ENCODE data around the gene GLI1.
A peak's percentile ranks its signal among the peaks of the same experiment; 100 is the strongest.
"Not testable (repeated sequence)": the region's sequence is repeated elsewhere in the genome, so short reads cannot be mapped to it uniquely, and the experiment has no call there.

The GLI1 gene

DNA sequence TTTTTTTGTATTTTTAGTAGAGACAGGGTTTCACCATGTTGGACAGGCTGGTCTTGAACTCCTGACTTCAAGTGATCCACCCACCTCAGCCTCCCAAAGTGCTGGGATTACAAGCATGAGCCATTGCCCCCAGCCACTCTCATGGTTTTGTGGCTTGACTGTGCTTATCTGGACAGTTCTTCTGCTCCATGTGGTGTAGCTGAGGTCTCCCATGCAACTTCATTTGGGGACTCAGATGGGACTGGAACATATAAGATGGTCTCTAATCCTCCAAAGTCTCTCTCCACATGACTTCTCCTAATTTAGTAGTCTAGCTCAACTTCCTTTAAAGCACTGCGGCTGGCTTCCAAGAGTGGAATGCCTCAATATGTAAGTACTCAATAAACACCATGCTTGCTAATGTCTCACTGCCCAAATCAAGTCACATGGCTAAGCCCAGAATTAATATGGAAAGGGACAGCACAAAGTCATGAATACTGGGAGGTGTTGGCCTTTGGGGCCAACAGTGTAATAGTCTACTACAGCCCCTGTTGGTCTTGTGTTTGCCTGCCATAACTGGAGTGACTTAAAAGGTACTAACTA, 17.6 kb upstream of the GLI1 start:
- DNase-seq, result peak; percentile 25

- not testable (repeated sequence) for DNase-seq
Observed at GRCh38 chr12:57444337-57444736, 15.2 kb upstream of the GLI1 start.

- no peak for DNase-seq
Observed at GRCh38 chr12:57444744-57445143, 14.8 kb upstream of the GLI1 start.

GRCh38 chr12:57446292-57446960, 13.2 kb upstream of the GLI1 start:
- no peak for DNase-seq

- DNase-seq, result no peak
Observed at GRCh38 chr12:57448669-57449068, 10.9 kb upstream of the GLI1 start.

DNA sequence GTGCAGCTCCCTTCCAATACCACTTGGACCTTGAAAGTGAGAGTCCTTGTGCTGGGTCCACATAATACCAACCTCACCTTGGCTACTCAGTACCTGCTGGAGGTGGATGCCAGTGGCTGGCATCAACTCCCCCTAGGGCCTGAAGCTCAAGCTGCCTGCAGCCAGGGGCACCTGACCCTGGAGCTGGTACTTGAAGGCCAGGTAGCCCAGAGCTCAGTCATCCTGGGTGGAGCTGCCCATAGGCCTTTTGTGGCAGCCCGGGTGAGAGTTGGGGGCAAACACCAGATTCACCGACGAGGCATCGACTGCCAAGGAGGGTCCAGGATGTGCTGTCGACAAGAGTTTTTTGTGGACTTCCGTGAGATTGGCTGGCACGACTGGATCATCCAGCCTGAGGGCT, 10.2 kb upstream of the GLI1 start:
- DNase-seq, result no peak

- no peak for DNase-seq
Observed at GRCh38 chr12:57450057-57450456, 9.5 kb upstream of the GLI1 start.

- no peak for DNase-seq
Observed at GRCh38 chr12:57451233-57451778, 8.3 kb upstream of the GLI1 start.

- DNase-seq, result peak; percentile 84
Observed at GRCh38 chr12:57452181-57452936, 7.2 kb upstream of the GLI1 start.

DNA sequence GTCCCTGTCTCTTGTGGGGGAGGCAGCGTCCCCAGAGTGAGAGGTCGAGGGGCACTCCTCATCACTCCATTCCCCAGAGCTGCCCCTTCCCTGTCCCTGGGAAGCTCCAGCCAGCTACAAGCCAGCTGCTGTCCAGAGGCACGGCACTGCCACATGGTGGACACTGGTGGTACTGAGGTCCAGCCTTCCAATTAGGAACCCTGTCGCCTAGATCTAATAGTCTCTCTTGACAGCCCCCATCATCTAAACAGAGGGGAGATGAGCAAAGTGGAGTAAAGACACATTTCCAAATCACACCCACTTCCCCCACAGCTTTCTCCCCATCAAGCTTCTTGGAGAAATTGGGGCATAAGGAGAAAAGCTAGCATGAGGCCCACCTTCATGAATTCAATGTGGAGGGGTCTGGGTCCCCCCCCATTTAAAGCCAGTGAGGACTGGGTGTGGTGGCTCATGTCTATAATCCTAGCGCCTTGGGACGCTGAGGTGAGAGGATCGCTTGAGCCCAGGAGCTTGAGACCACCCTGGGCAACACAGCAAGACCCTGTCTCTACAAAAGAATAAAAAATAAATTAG, 6.6 kb upstream of the GLI1 start:
- DNase-seq, result peak; percentile 62

- no peak for DNase-seq
Observed at GRCh38 chr12:57454213-57454565, 5.4 kb upstream of the GLI1 start.

DNA sequence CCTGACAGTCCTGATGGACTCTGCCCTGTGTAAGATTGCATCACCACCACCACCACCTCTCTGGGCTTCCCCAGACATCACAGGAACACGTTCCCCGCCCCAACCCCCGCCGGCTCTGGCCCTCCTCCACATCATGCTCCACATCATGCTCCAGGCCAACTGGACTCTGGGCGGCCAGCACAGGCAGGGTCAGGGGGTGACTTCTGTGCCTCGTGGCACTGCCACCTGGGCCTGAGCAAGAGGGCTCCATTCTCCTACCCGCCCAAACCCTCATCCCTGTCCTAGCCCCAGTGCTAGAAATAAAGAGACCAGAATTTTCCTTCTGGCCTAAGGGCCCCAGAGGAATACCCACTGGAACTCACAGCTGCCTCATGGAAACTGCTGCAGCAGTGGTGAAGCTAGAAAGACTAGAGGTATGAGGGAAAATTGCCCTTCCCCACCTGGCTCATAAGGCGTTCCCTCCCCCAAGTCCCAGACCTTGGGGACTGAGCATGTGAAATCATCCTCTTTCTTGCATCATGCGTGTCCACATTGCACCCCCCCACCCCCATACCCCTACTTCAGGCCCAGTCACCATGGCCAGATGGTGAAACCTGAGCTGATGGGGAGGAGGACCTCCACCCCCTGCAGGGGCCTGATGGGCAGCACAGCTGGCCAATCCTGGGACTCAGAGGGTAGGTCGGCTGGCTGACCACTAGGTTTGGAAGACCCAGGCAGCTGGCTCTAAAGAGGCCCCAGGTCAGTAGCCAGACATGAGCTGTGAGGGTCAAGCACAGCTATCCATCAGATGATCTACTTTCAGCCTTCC, 4.8 kb upstream of the GLI1 start, which contains the start of gene INHBE:
TSS of gene INHBE (plus strand) at position 742 of the 808 bp plus-strand sequence. CDS start 230 bp downstream, outside the sequence.
- DNase-seq, result peak; percentile 69

- DNase-seq, result no peak
Observed at GRCh38 chr12:57455374-57456144, 4.0 kb upstream of the GLI1 start.

DNA sequence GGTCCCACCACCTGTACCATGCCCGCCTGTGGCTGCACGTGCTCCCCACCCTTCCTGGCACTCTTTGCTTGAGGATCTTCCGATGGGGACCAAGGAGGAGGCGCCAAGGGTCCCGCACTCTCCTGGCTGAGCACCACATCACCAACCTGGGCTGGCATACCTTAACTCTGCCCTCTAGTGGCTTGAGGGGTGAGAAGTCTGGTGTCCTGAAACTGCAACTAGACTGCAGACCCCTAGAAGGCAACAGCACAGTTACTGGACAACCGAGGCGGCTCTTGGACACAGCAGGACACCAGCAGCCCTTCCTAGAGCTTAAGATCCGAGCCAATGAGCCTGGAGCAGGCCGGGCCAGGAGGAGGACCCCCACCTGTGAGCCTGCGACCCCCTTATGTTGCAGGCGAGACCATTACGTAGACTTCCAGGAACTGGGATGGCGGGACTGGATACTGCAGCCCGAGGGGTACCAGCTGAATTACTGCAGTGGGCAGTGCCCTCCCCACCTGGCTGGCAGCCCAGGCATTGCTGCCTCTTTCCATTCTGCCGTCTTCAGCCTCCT, 3.4 kb upstream of the GLI1 start:
- peak; percentile 39 for DNase-seq

- no peak for DNase-seq
Observed at GRCh38 chr12:57456737-57457490, 2.7 kb upstream of the GLI1 start.

DNA sequence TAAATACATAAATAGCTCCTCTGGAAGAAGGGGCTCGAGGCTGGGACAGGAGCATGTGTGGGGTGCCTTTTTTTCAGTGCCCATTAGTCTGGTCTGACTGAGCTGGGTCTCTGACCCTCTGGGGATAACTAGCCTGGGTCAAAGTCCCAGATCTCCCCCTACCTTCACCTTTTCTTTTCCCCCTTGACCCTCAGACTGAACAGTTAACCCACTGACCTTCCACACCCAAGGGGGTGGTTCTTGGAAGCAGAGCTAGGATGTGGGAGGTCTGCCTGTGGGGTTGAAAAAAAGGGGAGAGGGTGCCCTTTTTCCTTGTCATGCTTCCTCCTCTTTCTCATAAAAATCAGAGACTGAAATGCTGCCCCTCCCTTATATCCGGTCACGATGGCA, 925 bp upstream of the GLI1 start:
- DNase-seq, result no peak

DNA sequence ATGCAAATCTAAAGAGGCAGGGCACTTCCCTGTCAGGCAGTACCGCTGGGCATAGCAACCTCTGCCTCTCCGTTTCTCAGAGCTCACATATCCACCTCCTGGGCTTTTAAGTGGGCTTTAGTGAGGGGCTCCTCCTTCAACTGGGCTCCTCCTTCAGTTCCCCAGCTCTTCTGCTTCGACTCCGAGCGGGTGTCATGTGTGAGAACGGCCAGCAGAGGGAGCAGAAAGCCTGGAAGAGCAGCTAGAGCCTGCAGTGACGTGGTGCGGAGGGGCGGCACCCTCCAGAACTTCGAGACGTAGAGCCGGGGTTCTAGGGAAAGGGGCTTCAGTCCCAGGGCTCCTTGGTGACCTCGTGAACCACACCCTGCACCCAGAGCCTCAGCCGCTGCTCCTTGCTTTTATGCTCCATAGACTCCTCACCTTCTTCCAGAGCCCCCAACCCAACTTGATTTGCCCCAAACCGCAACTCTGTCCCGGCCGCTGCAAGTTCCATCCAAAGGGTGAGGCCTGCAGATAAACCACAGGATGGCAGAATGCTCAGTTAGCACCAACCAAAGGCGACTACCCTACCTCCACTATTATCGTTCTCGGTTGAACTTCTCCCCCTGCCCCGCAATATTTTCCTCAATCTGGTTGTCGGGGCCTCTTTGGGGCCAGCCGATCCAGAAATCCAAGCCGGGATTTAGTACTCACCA, 383 bp upstream of the GLI1 start:
- DNase-seq, result peak; percentile 89

- DNase-seq, result no peak
Observed at GRCh38 chr12:57460468-57460784, 841 bp downstream of the GLI1 start.

DNA sequence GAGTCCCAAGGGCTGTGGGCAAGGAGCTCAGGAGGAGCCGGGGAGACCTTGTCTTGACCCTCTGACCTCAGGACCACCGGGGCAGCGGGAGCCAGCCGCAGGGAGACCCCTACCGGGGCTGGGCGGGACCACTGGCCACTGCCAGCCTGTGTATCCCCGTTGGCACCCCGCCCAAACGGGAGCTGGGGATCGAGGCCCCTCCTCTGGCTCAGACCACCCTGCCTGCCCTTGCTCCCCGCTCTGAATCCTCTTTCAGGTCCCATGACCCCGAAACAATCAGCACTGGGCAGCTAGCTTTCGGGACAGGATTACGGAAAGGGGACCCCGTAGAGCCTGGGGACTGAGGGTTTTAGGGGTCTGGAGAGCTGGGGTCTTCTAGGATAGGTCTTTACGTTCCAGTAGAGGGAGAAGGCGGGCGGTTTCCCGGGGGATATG, 1.3 kb downstream of the GLI1 start:
- no peak for DNase-seq

- DNase-seq, result no peak
Observed at GRCh38 chr12:57461276-57461916, 1.8 kb downstream of the GLI1 start.
